ENCODE results near the gene CDKN1C.

The CDKN1C gene

DNA sequence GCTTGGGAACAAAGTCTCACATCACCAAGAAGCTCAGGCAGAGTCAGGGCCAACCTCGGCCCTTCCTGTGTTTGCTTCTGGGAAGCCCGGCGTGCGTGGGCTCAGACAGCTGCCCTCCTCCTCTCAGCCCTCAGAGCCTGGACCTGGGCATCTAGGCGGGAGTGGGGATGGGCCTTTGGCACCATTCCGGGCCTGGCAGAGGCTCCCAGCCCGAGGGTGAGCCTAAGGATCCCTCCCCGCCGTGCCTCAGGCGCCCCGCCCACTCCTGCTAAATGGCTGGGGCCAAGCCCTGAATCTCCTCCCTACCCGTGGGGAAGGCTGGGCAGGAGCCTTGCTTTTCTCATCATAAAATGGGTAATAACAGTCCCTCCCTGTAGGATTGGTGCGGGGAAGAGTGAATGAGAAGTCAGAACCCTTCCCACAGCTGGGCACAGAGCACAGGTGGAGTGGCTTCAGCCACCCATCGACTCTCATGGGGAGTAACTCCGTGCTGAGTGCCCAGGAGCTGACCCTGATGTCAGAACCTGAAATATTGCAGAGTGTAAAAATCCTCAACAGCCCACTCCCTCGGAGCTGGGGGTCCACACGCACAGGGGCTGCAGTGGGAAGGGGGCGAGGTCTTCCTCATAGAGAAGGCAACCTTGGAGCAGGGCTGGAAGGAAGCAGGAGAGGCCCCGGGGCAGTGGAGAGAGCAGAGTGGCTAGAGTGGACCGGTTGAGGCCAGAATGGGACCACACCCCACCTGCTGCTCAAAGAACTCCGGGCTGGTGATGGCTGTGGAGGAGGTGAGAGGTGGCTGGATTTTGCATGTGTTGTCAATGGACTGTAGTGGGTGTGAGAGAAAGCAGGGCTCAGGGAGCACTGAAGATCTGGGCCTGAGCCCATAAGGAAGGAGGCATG, 18.8 kb upstream of the CDKN1C start:
- no peak for DNase-seq

DNA sequence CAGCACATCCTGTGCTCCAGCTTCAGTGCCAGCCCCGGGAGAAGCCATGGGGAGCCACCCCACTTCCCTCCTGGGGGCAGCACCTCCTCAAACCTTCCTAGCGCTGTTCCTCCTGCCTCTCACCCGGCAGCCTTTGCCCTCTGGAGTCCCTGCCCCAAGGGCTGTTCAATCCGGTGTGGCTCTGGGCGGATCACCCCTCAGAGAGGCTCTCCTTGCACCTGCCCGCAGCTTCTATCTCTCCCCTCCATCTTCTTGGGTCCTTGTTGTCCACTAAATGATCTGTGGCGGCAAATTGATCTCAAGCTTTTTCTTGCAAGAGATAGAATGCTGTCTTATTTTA, 18.1 kb upstream of the CDKN1C start:
- DNase-seq, result no peak

DNA sequence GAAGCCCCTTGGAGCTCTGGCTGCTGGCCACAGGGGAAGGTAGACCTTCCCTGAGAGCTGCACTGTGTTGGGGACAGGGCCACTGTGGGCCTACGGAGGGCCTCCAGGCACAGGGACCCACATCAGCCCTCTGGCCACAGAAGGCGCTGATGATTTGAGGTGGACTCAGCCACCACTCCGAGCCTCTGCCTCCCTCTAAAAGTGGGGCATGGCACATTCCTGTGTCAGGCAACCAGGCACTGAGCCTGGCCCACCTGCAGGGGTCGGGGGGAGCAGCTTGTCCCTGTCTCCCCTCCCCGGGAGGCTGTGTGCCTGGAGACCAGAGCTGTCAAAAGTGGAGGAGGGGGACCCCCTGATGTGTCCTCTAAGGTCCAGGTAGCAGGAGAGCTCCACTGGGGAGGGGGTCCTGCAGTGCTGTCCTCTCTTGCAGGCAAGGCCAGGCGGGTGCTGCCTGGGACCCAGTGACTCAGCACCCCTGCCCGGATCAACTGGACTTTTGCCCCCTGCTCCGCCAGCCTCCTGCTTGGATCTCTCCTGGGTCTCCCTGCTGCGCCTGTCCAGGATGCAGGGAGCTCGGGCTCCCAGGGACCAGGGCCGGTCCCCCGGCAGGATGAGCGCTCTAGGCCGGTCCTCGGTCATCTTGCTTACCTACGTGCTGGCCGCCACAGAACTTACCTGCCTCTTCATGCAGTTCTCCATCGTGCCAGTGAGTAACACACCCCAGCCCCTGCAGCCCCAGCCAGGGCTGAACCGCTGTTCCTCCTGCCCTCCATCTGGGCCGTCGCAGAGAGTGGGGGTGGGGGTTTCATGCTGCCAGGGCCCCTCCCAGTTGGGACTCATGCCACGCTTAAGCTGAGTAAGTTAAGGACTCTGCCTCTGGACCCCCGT, 17.5 kb upstream of the CDKN1C start:
- DNase-seq, result no peak

DNA sequence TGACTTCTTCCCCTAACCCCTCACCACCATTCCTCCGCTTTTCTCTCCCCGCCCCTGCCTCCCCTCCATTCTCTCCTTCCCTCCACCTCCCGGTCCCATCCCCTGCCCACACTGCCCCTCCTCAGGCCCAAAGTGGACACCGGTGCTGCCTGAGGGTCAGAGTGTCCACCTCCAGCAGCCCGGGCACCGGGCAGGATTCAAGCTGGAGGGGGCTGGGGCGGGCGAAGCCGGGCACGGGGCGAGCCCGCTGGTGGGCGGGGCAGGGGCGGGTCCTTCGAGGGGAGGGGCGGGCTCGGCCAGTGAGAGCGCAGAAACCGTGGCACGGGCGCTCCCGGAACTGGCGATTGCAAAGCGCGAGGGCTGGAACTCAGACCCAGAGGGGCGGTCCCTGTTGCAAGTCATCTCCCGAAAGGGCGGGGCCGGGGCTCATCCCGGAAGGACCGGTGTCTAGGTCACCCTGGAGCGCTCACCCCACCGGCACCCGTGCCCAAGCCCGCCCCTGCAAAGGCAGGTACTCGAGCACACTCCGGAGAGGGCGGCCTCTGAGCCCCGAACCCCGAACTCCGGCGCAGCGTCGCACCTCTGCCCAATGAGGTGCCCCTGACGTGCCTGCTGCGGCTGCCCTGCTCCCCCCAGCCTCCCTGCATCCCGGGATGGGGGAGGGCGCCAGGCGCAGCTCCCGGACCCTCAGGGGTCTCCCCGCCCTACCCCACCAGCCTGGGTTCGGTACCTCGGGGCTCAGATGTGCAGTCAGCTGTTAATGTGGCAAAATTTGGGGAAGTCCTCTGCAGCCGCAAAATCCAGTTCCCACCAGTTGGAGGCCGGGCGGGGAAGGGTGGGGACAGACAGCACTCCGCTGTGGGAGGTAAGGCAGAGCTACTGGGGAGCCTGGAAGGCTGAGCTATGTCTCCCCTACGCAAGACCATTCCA, 16.5 kb upstream of the CDKN1C start:
- DNase-seq, result peak; percentile 46

DNA sequence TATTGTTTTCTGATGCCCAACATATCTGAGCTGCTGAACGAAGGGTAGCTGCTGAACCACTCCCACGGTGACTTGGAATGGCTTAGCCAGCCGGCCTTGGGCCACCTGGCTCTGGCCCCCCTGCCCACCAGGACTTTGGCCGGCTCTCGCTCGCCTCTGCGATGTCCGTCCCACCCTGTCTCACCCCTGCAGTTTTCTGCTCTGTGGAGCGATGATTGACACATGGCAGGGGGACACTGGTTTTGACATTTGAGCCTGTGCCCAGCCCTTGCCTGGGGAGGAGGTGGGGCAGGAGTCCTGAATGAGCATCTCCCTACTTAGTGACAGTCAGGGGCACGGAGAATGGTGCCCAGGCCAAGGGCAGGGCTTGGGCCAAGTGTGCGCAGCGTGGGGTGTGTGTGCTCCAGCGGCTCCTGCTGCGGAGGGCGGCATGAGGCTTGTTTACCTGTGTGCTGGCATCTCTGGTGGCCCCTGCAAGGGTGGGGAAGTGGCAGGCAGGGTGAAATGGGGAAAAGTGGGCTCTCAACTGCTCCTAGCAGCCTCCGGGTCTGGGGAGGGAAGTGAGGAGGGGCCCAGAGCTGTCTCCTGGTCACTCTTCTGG, 15.7 kb upstream of the CDKN1C start:
- DNase-seq, result no peak

DNA sequence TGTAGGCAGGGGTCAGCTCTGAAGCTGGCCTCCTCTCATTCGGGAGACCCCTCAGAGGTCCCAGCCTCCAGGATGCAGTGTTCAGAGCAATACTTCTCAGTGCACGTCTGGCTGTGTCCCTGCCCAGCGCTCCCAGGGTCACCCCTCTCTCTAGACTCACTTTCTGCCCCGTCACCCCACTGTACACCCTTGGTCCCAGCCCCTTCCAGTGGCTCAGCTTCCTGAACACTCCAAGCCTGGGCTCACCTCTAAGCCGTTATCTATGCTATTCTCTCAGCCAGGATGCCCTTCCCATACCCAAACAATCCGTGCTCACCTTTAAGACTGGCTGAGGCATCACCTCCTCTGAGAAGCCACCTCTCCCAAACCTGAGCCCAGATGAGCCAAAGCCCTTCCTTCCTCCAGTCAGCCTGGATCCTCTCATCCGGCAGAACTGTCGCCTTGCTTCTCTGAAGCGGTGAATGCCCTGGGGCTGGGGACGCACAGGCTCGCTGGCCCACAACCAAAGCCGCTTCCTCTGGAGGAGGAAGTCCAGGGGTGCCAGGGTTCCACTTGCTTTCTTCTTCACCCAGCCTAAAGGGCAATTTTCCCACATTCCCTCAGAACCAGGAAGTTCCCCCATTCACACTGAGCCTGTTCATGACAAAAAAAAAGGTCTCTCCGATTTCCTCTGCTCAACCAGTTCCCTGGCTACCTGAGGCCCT, 13.7 kb upstream of the CDKN1C start:
- DNase-seq, result peak; percentile 3

DNA sequence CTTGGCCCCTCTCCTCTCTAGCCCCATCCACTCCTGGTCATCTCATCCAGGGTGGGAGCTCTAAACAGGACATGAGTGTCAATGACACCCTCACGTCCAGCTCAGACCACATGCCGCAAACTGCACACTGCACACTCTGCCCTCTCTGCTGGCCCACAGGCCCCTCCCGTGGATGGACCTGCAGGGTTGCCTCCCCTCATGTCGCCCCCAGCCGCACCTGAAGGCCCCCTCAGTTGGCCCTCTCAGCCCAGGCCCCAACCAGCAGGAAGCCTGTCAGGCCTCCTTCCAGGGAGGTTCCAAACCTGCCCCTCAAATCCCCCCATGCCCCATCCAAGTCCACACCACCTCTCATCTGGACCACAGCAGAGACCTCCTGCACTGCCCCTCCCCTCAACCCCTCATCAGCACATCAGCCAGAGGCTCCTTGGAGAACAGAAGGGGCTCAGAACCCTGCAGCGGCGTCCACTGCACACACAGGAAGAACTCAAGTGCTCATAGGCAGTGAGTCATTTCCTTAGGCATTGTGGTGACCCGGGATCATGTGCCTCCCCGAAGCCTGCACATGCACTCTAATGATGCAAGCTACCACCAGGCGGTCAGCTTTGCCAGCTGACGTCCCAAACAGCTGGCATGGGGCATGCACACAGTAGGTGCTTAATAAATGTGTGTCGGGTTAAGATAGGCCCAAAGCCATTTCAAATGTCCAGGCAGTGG, 12.9 kb upstream of the CDKN1C start:
- DNase-seq, result no peak

DNA sequence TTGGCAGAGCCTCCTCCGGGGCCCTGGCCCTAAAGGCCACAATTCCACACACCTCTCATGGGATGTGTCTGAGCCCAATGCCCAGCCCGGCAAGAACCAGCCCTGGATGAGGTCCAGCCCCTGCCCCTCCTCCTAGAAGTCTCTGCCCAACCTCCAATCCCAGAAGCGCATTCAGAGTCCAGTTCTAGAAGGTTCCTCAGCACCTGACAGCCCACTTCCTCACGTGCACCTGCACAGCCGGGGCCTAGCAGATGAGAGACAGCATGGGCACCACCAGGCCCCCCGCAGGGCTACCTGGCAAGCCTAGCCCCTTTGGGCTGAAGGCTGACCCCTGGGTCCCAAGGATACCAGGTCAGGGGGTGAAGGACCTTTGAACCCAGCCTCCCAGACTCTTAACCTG, 11.5 kb upstream of the CDKN1C start:
- no peak for DNase-seq

DNA sequence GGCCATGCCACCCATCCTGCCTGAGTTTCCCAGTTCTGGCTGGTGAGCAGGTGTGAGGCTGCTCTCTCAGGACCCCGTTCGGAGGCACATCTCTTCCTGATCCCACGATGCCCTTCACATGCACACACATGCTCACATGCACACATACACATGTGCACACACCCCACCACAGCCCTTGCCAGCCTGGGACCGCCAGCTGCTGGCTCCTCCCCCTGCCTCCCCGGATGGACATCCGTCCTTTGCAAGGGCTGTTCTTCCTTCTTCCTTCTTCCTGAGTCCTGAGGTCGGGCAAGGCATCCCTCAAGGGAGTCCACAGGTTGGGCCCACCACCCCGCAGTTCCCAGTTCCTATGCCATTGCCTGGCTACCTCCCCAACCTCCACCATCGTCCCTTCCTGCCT, 10.5 kb upstream of the CDKN1C start:
- no peak for DNase-seq

DNA sequence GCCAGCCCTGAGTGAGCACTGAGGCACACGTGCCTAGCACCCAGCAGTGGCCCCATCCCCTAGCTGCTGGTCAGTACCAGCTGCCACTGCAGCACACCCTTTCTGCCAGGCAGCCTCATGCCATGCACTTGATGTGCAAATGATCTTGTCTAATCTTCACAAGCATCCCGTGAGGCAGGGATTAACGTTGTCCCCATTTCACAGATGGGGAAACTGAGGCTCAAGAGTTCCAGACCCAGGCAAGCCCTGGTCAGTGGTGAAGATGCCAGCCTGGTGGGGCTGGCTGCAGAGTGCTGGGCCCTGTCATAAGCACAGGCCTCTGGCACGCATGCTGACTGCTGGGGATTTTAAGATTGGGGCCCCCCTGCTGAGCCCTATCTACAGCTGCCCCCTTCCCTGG, 8.4 kb upstream of the CDKN1C start:
- no peak for DNase-seq

DNA sequence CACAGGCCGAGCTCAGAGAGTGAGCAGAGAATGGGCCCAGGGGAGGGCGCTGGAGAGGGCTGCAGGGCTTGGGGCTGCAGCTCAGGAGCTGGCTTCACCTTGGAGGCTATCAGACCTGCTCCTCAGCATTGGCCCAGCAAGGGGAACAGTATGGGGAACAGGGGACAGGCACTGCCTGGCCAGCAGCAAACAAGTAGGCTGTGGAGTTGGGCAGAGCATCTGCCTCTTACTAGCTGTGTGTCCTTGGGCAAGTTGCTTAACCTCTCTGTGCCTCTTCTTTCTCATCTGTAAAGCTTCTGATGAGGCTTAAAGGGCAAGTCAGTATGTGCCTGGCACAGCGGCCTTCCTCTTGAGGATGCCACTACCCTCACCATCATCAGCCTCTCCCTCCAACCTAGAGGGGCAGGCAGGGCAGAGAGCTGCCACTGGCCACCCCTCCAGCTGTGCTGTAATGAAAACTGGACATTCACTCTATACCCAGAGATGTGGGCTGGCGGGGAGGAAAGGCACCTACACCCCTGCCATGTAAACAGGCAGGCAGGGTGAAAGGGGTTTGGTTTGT, 7.5 kb upstream of the CDKN1C start:
- DNase-seq, result no peak

DNA sequence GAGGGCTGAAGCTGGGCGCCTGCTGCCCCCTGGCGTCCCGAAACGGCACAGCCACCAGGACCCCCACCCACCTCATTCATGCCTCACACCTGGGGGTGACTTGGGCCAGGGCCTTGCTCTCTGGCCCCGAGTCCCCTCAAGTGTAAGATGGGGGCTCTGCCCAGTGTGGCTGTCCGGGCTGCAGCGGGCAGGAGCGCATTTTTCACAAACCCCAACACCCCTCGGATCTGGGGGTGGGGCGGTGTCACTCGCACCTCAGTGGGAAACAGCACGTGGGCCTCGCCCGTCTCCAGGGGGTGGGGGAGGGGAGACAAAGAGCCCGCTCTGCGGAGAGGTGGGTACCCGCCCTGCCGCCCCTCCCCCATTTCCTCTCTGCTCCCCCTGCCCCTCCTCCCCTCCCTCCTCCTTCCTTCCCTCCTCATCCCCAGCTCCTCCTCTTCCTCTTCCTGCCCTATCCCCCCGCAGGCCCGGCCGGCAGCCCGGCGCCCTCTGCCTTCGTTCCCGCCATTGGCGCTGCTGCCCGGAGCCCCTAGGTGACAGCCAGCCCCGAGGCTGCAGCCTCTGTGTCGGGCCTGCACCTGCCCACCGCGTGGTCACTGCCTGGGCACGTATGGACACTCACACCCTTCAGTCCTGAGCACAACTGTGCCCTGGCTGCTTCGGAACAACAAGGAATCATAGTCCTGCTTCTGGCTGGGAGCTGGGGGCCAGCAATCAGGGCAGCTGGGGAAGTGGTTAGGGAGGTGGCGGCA, 6.8 kb upstream of the CDKN1C start:
- peak; percentile 17 for DNase-seq

DNA sequence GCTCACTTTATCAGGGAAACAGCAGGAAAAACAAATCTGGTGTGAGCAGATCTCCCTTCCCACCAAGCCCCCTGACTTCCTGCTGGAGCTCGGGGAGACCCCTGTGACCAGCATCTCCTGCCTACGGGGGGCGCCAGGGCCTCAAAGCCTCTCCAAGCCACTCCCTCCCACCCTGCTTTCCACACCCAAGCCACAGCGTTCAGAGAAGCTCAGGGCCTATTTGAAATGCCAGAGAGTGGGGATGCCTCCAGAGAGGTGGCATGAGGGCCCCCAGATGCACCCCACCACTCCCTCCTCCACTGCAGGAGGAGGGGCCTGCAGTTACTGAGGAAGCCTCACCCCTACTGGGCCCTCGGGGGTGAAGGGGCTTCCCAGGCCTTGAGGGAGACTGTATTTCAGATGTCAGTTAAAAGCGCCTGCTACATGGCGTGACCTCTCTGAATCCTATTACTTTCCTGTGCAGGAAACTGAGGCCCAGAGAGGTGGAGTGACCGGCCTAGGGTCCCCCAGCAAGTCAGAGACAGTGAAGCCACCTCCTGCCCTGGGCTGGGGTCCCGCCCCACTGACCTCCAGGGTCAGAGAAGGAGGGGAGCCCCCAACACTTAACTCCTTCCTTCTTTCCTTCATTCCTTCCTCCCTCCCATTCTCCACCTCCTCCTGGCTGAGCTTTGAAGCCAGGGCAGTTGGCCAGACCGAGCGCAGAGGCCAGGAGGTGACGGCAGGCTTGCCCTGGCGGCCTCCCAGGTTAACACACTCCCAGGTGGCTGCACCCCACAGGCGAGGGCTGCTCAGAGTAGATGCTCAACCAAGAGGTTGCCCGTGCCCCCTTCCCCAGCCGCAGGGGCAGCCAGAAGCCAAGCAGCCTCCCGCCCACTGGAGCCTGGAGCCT, 6.0 kb upstream of the CDKN1C start:
- DNase-seq, result no peak

DNA sequence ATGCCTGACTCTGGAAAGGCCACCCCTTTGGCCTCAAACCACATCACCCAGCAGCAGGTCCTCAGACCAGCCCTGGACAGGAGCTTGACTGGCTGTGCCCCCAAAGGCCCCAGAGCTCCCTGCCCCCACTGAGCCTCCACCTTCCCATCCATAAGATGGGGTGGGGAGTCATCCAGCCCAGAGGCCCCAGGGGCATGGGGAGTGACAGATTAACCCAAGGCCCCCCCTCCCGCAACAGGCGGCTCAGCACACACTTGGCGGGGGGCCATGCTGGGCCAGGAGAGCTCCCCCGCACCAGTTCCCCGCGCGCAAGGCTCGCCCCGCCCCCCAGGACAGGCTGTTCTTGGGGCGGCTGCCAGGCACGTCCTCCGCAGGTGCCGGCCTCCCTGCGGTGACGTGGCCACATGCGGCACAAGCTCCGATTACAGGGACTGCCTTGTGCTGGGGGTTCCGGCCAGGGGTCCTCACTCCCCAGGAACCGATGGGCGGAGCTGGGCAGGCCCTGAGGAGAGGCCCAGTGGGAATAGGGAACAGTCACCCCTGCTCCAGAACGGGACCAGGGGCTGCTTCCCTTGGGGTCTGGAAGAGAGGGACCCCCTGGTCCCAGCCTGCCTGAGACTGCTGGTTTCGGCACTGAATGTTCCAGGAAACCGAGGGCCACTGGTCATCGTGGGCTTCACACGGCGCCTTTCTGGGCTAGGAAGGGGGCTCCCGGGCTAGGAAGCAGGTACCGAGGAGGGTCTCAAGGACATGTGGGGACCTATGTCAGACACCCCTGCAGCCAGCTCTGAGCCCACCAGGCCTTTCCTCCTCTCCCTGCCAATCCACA, 5.1 kb upstream of the CDKN1C start:
- DNase-seq, result no peak

DNA sequence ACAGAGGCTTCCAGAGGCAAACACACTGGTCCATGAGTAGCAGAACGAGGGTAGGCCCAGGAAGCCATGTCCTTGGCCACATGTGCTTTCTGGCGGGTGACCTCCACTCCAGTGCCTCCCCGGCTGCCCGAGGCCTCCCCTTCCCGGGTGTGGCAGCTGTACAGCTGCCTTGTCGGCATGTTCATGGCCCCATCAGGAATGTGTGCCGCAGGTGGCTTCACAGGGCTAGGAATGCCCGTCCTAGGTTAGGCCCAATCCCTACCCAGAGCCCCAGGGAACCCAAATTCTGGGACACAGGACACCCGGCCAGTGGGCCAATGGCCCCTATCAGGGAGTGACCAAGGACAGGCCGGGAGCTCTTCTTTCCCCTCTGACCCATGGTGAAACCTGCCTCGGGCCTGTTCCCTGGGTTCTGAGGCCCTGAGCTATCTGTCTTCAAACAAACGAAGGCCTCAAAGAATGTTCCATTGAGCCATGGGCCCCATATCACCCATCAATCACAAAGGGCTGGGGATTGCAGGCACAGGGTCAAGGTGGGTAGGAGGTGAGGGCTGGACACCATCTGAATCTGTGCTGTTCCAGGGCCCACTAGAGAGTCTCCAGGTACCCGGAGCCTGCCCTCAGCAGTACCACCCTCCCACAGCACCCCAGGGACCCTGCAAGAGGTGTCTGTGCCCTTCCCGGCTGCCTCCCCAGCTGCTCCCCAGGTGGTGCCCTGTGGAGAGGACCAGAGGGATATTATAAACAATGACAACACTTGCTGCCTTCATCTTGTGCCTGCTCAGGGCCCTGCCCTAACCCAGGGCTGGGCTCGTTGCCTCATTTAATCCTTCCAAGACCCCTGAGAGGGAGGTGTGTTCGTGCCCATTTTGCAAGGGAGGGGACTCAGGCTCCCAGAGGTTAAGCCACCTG, 4.0 kb upstream of the CDKN1C start:
- DNase-seq, result no peak

DNA sequence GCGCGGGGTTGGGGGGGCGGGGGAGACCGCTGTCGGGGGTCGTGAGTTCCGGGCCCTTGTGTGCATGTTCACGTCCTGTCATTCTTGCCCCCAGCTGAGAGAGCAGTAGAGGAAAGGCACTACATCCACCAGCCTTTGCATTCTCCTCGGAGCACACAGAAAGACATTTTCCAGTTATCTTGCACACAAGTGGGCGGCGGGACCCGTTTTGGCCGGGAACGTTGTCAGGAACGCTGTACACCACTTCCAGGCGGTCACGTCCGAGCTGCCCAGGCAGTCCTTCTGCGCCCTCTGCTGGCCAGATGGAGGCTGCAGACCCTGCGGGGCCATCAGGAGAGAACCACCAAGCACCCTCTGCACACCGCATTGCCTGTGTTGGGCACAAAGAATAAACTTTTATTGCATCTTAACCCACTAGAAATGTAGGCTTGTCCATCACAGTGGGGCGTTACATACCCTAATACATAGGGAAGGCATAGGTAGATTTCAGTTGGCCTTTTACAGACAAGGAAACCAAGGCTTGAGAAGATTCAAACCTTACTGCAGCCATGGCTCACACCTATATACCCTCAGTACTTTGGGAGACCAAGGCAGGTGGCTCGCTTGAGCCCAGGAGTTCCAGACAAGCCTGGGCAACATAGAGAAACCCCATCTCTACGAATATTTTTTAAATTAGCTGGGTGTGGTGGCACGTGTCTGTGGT, 2.8 kb upstream of the CDKN1C start:
- peak; percentile 84 for DNase-seq
